Gastrocnemius medialis (tissue), 4 donors: ENCODE measurements around the gene OTOG.

ENCODE experiments used
- CTCF ChIP-seq, 5 experiments: fragments of 450-650 bp in 3 of 5; fragments of 200-600 bp in 2 of 5; sonication (generic) in 2 of 5; IDR thresholded peaks in 4 of 5; conservative IDR thresholded peaks in 1 of 5; 1 replicate in 4 of 5; 2 replicates in 1 of 5; pipeline ENCODE4 v1.5.1; 2016 to 2019; ENCODE audit warnings: antibody characterized with exemption in 5 of 5, mild to moderate bottlenecking in 3 of 5, moderate library complexity in 3 of 5
- POLR2A ChIP-seq, 2 donors: fragments of 450-650 bp; IDR thresholded peaks; one replicate each; pipeline ENCODE4 v1.6.1; 2017; ENCODE audit warnings: antibody characterized with exemption in 2 of 2, mild to moderate bottlenecking in 2 of 2, moderate library complexity in 2 of 2

DNA sequence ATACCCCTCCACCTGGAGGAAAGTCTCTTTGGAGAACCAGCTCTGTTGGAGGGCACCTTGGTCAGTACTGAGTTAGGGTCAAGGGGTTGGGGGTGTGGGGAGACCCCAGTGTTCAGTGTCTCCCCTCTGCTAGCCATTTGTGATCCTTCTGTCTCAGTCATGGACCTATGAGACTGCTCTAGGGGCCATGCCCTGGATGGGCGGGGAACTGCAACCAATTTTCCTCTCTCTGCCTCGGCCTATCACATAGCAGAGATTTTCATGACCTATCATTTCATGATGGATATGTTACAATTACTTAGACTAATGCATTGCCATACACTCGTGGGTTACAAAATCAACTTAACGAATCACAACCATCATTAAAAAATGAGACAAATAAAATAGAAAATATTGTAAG lies 7.4 kb downstream of the OTOG start:
- TF ChIP-seq CTCF (IDR thresholded peaks at IDR 0.05 in 4 of 5, conservative IDR thresholded peaks at IDR 0.05 in 1 of 5): no peak
- TF ChIP-seq POLR2A (IDR thresholded peaks at IDR 0.05): no peak
